GM04504 (cell line): ENCODE results near the gene SRGAP3.

Experiments
- DNase-seq: peaks from one replicate; pipeline ENCODE4 v3.0.0-alpha.2; 2012; ENCODE audit warnings: low read depth

SRGAP3 gene

DNA sequence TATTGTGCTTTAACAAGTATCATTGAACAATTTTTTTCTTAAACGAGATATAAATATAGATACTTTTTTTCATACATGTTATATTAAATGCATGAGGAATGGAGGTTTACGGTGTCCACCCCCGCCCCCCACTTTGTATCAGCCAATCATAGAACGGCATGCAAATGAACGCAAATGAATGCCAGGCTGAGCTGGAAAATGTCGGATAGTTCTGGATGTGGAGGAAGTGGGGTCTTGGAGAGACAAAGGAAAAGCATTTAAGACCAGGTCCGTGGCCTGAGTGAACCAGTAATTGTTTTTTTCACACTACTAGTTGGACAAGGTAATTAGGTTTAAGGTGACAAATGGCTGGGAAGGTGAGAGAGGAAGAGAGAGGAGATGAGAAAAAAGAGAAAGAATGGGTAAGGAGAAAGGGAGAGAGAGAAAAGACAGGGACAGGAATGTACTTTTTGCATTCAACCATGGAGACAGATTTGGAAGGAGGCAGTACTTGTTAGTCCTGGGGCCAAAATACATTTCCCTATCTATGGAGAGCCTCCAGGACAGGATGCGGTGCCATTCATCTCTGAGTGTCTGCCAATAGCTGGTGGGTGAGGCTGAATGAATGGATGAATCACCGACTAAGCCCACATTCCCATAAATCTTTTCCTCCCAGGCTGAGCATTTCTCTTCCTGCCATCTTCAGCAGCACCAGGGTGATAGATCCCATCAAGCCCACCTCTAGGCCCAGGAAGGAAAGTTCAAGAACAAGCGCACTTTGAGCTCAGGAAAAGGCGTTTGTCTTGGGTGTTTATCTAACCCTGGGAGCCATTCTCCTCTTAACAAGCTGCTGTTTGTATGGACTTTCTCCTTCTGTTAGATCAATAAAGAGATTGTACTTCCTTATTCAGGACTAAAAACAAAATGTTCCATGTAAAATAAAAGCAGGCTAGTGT, 284.7 kb downstream of the SRGAP3 start:
- DNase-seq, result peak; percentile 68

DNA sequence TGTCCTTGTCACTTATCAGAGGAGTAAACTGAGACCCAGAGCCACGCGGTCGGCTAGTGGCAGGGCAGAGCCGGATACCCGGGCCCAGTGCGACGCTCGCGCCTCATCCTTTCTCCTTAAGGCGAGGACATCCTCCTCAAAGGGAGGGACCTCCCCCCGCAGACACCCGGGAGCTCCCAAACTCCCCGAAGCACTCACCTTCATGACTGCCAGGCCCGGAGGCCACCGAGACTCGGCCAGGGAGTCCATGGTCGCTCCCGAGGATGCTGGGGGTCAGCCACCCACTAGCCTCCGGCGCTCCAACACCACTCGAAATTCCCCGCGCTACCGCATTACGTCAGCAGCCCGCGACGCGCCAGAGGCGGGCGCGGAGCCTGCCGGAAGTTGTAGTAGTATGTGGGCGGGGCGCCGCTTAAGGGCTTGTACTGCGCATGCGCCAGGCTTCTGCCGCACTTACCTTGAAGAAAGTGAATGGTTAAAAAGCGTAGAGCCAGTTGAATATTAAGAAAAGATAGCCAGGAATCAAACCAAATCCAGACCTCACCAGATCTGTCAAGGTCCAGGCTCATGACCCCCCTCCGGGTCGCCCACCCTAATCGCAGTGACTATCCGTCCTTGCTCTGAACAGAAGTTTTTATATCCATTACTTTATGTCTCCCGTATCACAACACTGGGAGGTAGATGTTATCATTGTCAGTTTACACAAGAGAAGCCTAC, 286.2 kb downstream of the SRGAP3 start, which contains the start of gene RAD18:
RAD18 (minus strand) TSS at position 336 of the 717 bp plus-strand sequence; CDS start at position 249, 87 bp downstream.
- peak; percentile 62 for DNase-seq

DNA sequence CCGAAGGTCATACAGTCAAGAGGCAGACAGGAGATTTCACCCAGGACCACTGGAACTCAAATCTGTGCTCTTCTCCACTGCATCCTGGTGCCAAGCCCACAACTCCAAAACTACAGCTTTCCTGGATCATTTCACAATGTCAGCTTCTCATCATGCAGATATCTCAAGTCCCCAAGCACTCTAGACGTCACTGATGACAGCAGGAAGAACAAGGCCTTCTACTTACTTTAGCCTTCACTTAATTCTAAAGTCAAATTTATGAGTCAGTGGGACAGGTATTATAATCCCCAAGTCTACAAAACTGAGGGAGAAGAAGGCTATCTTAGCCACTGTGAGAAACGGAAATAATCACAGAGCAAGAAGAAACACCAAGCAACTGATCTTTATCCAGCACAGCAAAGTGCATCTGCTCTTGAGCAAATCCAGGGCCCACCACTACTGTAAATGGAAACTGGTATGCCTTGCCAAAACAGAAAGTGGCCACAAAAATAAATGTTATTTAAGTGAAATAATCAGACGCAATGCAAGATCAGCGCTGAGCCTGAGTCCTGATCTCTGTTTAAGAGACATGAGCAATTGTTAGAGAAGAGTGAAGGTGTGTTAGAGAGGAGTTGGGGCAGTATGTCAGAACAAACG, 287.1 kb downstream of the SRGAP3 start:
- DNase-seq, result no peak

DNA sequence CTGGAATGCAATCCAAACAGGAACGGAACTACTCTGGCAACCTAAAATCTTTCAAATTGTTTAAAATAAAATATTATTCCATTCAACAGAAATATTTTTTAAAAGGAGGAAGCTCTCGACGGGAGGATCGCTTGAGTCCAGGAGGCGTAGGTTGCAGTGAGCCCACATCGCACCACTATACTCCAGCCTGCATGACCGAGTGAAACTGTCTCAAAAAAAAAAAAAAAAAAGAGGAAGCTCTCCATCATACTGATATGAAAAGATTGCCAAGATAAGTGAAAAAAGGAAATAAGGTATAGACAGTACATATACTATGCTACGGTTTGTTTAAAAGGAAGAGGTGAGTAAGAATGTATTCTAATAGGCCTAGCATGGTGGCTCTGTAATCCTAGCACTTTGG, 289.8 kb downstream of the SRGAP3 start:
- no peak for DNase-seq

DNA sequence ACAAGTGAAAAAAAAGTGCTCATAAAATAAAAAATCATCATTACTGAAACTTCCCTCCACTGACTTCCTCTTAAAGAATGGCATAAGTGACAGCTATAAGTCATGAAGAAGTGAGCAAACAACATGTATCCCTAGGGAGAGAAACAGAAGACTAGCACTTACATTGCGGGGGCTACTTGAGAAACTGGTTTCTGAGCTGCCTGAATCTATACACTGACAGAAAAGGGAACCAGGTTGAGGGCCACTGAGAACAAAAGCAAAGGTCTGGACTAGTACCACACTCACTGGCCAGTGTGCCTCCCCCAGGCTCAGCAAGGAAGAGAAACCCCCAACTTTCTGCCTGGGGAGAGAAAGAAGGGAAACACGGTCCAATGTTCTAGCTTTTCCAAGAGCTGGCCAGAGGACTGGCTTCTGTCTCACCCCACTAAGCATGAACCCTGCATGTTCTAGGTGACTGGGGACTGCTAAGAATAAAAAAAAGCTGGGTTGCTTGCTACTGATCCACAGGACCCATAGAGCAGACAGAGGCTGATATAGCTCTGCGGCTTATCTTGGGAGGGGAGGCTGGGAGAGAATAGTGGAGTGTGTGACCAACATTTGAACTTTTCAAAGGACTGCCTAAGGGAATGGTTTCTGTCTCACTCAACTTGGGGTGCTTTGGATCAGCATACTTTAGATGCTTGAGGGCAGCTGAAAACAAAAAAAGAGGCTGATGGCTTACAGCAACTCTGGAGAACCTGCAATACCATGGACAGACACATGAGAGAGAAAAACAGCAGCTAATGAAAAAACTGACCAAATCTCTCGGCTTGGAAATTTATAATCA, 294.3 kb downstream of the SRGAP3 start:
- no peak for DNase-seq

DNA sequence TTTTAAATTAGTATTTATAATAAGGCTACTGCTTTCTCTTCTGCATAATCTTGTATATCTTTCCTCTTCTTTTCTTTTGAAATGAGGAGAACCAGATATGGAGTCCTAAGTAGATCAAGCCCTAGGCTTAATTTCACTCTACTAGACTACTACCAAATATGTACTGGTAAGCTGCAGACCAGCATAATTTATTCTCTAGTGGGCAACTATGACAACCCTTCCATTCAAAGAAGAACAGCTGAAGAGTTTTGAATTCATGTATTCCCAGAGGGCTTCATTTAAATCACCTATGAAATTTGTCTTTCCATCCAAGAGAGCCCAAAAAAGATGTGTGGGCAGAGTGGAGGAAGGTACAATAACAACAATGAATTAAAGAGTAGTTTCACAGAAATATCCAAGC, 296.1 kb downstream of the SRGAP3 start:
- no peak for DNase-seq

DNA sequence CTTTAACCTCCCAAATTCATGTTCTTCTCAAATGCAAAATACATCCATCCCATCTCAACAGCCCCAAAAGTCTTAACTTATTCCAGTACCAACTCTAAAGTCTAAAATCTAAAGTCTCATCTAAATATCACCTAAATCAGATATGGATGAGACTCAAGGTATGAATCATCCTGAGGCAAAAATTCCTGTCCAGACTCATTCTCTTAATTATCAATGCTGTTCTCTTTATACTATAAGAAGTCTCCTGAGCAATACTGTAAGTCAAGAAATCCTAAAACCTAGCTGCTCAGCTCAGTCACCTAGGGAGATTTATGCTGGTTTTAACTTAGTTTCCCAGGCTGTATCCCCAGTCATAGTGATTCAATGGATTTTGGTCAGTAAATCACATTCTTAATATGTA, 297.3 kb downstream of the SRGAP3 start:
- no peak for DNase-seq

DNA sequence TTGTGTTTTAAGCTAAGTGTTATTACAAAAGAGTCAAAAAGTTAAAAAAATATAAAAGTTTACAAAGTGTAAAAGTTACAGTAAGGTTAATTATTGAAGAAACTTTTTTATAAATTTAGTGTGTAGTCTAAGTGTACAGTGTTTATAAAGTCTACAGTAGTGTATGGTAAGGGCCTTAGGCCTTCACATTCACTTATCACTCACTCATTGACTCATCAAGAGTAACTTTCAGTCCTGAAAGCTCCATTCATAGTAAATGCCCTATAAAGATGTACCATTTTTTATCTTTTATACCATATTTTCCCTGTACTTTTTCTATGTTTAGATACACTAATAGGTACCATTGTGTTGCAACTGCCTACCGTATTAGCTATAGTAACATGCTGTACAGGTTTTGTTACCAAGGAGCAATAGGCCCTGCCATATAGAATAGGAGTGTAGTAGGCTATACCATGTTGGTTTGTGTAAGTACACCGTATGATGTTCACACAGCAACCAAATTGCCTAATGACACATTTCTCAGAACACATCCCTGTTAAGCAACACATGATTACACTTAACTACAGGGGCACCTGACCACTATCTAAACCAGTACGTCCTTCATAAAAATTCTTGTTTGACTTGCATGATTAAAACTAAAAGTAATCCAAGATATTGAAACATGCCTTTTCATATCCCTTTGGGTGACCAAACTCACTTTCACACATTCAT, 303.4 kb downstream of the SRGAP3 start:
- DNase-seq, result no peak

DNA sequence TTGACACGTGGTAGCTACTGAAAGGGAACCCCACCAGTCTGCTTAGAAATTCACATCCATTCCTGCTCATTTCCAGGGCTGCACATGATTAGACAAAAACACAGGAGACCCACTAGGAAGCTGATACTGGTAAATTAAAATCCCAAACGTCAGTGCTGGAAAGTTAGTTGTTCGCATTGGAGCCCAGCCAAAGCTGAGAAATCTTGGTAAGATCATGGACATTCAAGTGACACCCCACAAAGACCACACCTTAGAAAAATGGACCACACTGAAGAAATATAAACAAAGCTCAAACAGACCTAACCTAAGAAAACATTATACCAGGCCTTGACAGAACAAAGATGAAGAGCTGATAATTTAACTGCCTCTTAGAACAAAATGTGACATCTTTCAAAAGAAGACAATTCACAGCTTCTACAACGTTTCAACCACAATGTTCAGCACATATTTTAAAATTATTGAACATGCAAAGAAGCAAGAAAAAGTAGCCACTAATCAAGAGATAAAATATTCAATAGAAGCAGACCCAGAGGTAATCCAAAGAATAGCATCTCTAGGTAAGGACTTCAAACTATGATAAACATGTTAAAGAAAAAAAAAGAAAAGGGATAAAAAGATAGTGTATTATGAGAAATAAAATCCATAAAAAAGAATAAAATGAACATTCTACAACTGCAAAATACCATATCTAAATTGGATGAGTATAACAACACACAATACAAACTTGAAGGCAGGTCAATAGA, 306.5 kb downstream of the SRGAP3 start:
- no peak for DNase-seq

DNA sequence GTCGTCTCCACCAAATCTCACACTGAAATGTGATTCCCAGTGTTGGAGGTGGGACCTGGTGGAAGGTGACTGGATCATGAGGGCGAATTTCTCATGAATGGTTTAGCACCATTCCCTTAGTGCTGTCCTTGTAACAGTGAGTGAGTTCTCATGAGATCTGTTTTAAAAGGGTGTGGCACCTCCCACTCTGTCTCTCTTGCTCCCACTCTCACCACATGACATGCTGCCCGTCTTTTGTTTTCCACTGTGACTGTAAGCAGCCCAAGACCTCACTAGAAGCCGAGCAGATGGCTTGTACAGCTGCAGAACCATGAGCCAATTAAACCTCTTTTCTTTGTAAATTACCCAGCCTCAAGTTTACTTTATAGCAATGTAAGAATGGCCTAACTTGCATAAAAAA, 307.3 kb downstream of the SRGAP3 start:
- DNase-seq, result no peak

DNA sequence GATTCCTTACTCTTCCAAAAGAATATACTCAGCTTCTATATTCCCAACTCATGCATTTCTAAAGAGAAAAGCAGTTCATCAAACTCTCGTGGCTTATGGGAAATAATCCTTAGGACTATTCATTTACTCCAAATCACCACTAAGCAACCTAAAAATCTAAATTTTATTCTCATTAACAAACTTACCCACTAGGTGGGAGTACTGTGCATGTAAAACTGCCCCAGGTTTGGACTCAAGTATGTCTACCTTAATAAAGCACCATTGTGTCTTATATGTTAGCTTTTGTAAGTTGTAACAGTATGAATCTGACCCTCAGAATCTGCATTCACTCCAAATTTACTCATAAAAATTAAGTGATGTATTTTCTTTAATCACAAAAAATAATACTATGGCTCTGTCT, 311.4 kb downstream of the SRGAP3 start:
- DNase-seq, result no peak

DNA sequence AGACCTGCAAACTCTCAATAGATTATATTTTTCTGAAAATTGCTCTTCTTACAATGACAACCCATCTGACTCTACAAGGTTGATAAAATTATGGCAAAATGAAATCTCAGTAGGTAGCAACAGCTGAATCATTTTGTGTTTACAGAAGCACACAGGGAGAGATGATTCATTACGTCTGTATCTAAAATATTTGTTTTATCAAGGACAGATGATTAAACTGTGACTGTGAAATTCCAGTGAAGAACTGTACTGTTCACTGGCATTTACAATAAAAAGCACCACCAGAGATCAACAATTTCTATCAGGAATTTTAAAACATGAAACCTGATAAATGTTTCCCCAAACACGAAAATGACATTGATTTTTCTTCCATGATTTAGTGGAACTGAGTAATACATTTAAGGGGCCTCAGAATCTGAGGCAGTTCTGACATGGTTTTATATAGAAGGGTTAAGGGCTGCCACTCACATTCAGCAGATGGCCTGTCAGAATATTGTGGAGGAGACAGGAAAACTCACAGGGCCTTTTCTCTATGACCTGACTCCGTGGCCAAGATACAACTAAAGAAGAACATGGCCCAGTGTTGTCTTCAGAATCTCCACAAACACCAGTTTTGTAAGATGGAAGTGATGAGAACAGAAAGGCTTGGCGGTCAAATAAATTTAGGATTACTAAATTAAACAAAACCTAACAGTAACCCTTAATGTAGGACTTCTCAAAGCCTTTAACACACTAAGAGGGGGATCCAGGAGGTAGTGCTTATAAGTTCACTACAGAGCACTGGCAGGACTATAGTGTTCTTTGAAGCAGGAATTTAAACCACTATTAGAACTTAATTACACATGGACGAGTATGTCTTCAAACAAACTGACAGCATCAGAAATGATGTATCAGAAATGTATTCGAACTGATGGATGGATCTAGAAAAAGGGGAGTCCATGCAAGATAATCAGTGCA, 312.1 kb downstream of the SRGAP3 start:
- DNase-seq, result peak; percentile 35

DNA sequence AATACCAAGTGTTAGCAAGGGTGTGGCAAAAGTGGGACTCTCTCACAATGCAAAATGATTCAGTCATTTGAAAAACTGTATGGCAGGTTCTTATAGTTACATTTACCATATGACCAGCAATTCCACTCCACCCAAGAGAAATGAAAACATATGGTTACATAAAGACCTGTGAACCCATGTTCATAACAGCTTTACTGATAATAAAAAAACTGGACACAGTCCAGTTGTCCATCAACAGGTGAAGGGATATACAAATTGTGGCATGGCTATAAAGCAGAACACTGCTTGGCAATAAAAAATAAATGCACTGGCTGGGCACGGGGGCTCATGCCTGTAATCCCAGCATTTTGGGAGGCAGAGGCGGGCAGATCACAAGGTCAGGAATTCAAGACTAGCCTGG, 316.9 kb downstream of the SRGAP3 start:
- DNase-seq, result no peak

DNA sequence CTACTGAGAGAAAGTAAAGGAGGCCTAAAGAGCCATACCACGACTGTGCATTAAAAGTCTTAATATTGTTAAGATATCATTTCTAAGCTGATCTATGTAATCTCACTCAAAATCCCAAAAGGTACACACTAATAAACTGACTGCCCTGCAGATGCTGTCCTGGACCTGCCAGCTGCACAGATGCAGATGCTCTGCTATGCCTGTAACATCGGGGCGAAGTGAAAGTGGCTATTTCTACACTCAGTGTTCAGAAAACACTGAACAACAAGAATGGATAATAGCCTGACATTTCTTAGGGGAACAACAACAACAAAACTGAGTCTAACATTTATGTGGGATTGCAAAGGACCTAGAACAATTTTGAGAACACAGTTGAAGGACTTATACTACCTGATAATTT, 318.1 kb downstream of the SRGAP3 start:
- DNase-seq, result no peak
